Heart left ventricle (tissue), 13 donors: ENCODE data around the gene DCDC2B.

Experiments used
- CTCF ChIP-seq, 12 donors: fragments of 200-600 bp; sonication (generic) in 4 of 12; IDR thresholded peaks; one replicate each; pipeline versions ENCODE4 v1.5.0 to v1.8.0; 2018 to 2022; ENCODE audit warnings: antibody characterized with exemption in 12 of 12, mild to moderate bottlenecking in 5 of 12
- POLR2A ChIP-seq, 2 donors: fragments of 450-650 bp; IDR thresholded peaks; one replicate each; pipeline ENCODE4 v1.6.1; 2017; ENCODE audit warnings: antibody characterized with exemption in 2 of 2, mild to moderate bottlenecking in 2 of 2, moderate library complexity in 2 of 2
- donor health status: ischemic (EF 13 %, LVEDD 7.1; RV severe dilation, severe dysfunction).
- donor health status: DM: no; HTN: yes; CAD: no.
- donor health status: DM: no; HTN: no; CAD: no.
- donor health status: ischemic (EF 25% LVEDD 6.9; RV normal size, moderate dysfunction).
- donor health status: ischemic (EF 25% LVEDD 5.7; RV mildly dilated, moderate dysfunction).
- donor health status: ischemic (EF 35%, LVEDD 5.7; RV mildly dilated, moderate dysfunction).
- donor health status: nonischemic (EF 11% LVEDD 7.7; RV severe dilation, severe dysfunction).
- donor health status: DM: yes; HTN: yes; CAD: no.
- donor health status: PGD.
- donor health status: ischemic (EF 29% LVEDD 5.4; RV normal size, mild dysfunction).
- donor health status: nonischemic (EF 23%, LVEDD 6.1; RV moderate dilation, normal function).

- TF ChIP-seq POLR2A (IDR thresholded peaks at IDR 0.05) (no peak), CTCF (IDR thresholded peaks at IDR 0.05) (no peak)
Measured at GRCh38 chr1:32182060-32182459, 26.8 kb upstream of the DCDC2B start.
